Upper lobe of left lung (tissue), 4 donors: Measurements from ENCODE around the gene FKBP5.

Experiments used
- CTCF ChIP-seq, 6 experiments: fragments of 450-650 bp in 4 of 6; fragments of 200-600 bp in 2 of 6; sonication (generic) in 2 of 6; IDR thresholded peaks; one replicate each; pipeline ENCODE4 v1.5.1; 2016 to 2019; ENCODE audit warnings: antibody characterized with exemption in 6 of 6
- EP300 ChIP-seq, 4 donors: sonication (generic); formaldehyde crosslinking; IDR thresholded peaks; one replicate each; pipeline ENCODE4 v1.5.1; 2017; ENCODE audit warnings: antibody characterized with exemption in 4 of 4, control low read depth in 2 of 4
- POLR2A ChIP-seq, 4 donors: fragments of 450-650 bp; IDR thresholded peaks; one replicate each; pipeline ENCODE4 v1.5.1; 2016 to 2017; ENCODE audit warnings: antibody characterized with exemption in 4 of 4, mild to moderate bottlenecking in 2 of 4
- POLR2AphosphoS5 ChIP-seq, 2 donors: sonication (generic); formaldehyde crosslinking; IDR thresholded peaks; one replicate each; pipeline ENCODE4 v1.5.1; 2017; ENCODE audit warnings: antibody characterized with exemption in 2 of 2

- TF ChIP-seq CTCF (IDR thresholded peaks at IDR 0.05) (no peak), POLR2A (IDR thresholded peaks at IDR 0.05) (no peak), POLR2AphosphoS5 (IDR thresholded peaks at IDR 0.05) (no peak), EP300 (IDR thresholded peaks at IDR 0.05) (no peak)
Measured at GRCh38 chr6:35611240-35611639, 77.5 kb downstream of the FKBP5 start.
